HUES48 (cell line): Measurements from ENCODE around the gene DCLK1.

Source experiments
- H3K27ac ChIP-seq: one replicate; pipeline ENCODE4 v1.7.0; 2013; ENCODE audit warnings: low read depth, low read length, inconsistent platforms
- H3K27me3 ChIP-seq: 2 replicates; pipeline ENCODE4 v1.6.1; 2013; ENCODE audit warnings: mild to moderate bottlenecking, low read length; ENCODE audit not compliant: control insufficient read depth, insufficient read depth
- H3K36me3 ChIP-seq: 2 replicates; pipeline ENCODE4 v1.6.1; 2013; ENCODE audit warnings: low read length; ENCODE audit not compliant: control insufficient read depth, insufficient read depth
- H3K4me1 ChIP-seq: 2 replicates; pipeline ENCODE4 v1.6.1; 2013; ENCODE audit warnings: mild to moderate bottlenecking, low read length; ENCODE audit not compliant: control insufficient read depth, insufficient read depth
- H3K4me3 ChIP-seq: 2 replicates; pipeline ENCODE4 v1.5.1; 2013; ENCODE audit warnings: mild to moderate bottlenecking, low read depth, low read length
- H3K9ac ChIP-seq: 2 replicates; pipeline ENCODE4 v1.6.1; 2013; ENCODE audit warnings: mild to moderate bottlenecking, low read depth, low read length, moderate library complexity
- H3K9me3 ChIP-seq: 2 replicates; pipeline ENCODE4 v1.6.1; 2013; ENCODE audit warnings: low read length; ENCODE audit not compliant: control insufficient read depth, insufficient read depth

The DCLK1 gene

GRCh38 chr13:36068566-36068965 lies 62.6 kb downstream of the DCLK1 start:
- H3K9ac ChIP-seq, result no peak overlapping the region
- no peaks in the 10 kb centered on the region for H3K9me3 ChIP-seq
- H3K27me3 ChIP-seq, result no peaks in the 10 kb centered on the region
- H3K4me1 ChIP-seq, result peaks cover 13% of the 10 kb centered on the region
- H3K4me3 ChIP-seq, result no peak overlapping the region
- H3K27ac ChIP-seq, result no peak overlapping the region
- no peaks in the 10 kb centered on the region for H3K36me3 ChIP-seq

GRCh38 chr13:36067746-36068381 lies 63.3 kb downstream of the DCLK1 start:
- no peaks in the 10 kb centered on the region for H3K36me3 ChIP-seq
- no peak overlapping the region for H3K4me3 ChIP-seq
- no peak overlapping the region for H3K27ac ChIP-seq
- no peaks in the 10 kb centered on the region for H3K9me3 ChIP-seq
- H3K27me3 ChIP-seq, result no peaks in the 10 kb centered on the region
- no peak overlapping the region for H3K9ac ChIP-seq
- peaks cover 13% of the 10 kb centered on the region for H3K4me1 ChIP-seq

DNA sequence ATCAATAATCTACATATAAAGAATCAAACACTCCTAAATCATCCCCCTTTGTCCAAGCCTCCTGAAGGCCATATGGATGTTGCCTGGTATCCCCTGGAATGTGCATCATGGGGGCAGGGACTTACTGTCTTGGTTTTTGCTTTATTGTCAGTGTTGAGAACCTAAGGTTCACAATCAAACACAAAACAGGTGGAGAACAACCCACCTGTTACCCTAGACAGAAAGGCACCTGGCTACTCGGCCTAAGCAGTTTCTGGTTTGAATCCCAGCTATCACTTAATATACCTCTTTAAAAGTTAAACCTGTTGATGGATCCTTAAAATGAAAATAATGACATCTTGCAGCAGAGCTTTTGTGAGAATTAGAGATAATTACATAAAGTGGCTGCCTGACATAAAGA lies 68.9 kb downstream of the DCLK1 start:
- Histone ChIP-seq H3K36me3 (no peaks in the 10 kb centered on the region), H3K9me3 (no peaks in the 10 kb centered on the region), H3K27me3 (no peaks in the 10 kb centered on the region), H3K4me1 (peaks cover 4% of the 10 kb centered on the region; the same call in 1 of the 2 replicates), H3K9ac (no peak overlapping the region), H3K4me3 (no peak overlapping the region), H3K27ac (no peak overlapping the region)

GRCh38 chr13:36061621-36062020 lies 69.6 kb downstream of the DCLK1 start:
- no peak overlapping the region for H3K9ac ChIP-seq
- peaks cover 4% of the 10 kb centered on the region; the same call in 1 of the 2 replicates for H3K4me1 ChIP-seq

DNA sequence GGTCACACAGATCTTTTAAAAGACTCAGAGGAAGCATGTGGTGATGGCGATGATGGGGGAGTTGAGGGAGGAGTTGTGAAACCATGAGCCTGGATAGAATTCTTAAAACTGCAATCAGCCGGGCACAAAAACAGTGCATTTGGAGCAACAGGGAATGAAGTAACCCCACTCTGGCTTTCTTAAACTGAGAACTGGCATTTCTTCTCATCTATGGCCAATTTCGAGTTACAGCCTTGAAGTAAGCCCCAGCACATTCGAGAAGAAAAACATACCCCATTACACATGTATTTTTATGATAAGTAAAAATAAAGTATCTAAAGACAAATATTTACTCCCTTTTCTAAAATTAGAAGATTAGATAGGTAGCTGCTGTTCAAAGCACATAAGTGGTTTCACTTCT lies 70.1 kb downstream of the DCLK1 start:
- H3K4me3 ChIP-seq, result no peak overlapping the region
- no peaks in the 10 kb centered on the region for H3K9me3 ChIP-seq
- H3K27ac ChIP-seq, result no peak overlapping the region
- peaks cover 4% of the 10 kb centered on the region; the same call in 1 of the 2 replicates for H3K4me1 ChIP-seq
- H3K9ac ChIP-seq, result no peak overlapping the region
- no peaks in the 10 kb centered on the region for H3K27me3 ChIP-seq
- H3K36me3 ChIP-seq, result no peaks in the 10 kb centered on the region

More at GRCh38 chr13:36061621-36062020, 69.6 kb downstream of the DCLK1 start:
- H3K27me3 ChIP-seq, result no peaks in the 10 kb centered on the region
- H3K4me3 ChIP-seq, result no peak overlapping the region
- no peaks in the 10 kb centered on the region for H3K9me3 ChIP-seq
- H3K36me3 ChIP-seq, result no peaks in the 10 kb centered on the region
- no peak overlapping the region for H3K27ac ChIP-seq

GRCh38 chr13:36059321-36059720 lies 71.9 kb downstream of the DCLK1 start:
- Histone ChIP-seq H3K4me3 (no peak overlapping the region), H3K36me3 (no peaks in the 10 kb centered on the region), H3K4me1 (peaks cover 4% of the 10 kb centered on the region; the same call in 1 of the 2 replicates), H3K27me3 (no peaks in the 10 kb centered on the region), H3K9me3 (peaks cover 6% of the 10 kb centered on the region; the same call in 1 of the 2 replicates), H3K9ac (no peak overlapping the region), H3K27ac (no peak overlapping the region)

GRCh38 chr13:36058116-36058515 lies 73.1 kb downstream of the DCLK1 start:
- peaks cover 6% of the 10 kb centered on the region; the same call in 1 of the 2 replicates for H3K9me3 ChIP-seq
- no peaks in the 10 kb centered on the region for H3K27me3 ChIP-seq
- H3K4me1 ChIP-seq, result peaks cover 8% of the 10 kb centered on the region
- no peak overlapping the region for H3K9ac ChIP-seq
- H3K27ac ChIP-seq, result no peak overlapping the region
- H3K4me3 ChIP-seq, result no peak overlapping the region
- H3K36me3 ChIP-seq, result no peaks in the 10 kb centered on the region

GRCh38 chr13:36057547-36057946 lies 73.6 kb downstream of the DCLK1 start:
- Histone ChIP-seq H3K27ac (no peak overlapping the region), H3K9ac (no peak overlapping the region), H3K36me3 (no peaks in the 10 kb centered on the region), H3K27me3 (no peaks in the 10 kb centered on the region), H3K9me3 (peaks cover 6% of the 10 kb centered on the region; the same call in 1 of the 2 replicates), H3K4me1 (peaks cover 8% of the 10 kb centered on the region), H3K4me3 (no peak overlapping the region)

DNA sequence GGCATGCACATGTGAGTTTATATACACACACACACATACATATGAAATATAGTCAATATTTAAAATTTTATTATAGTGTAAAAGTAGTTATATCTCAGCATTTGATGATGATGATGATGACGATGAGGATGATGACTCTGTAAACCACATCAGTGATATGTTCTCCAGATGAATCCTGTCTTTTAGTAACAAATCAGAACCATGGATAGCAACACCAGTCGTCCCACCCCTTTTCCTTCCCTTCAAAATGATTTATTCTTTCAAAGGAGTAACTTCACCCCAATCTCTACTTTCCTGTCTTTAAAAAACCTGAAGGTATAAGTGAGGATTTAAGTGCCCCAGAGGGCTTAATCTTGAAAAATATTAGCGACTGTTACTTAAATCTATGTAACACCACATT lies 74.1 kb downstream of the DCLK1 start:
- Histone ChIP-seq H3K4me3 (no peak overlapping the region), H3K27ac (no peak overlapping the region), H3K4me1 (peaks cover 8% of the 10 kb centered on the region), H3K27me3 (no peaks in the 10 kb centered on the region), H3K36me3 (no peaks in the 10 kb centered on the region), H3K9me3 (peaks cover 6% of the 10 kb centered on the region; the same call in 1 of the 2 replicates), H3K9ac (no peak overlapping the region)

DNA sequence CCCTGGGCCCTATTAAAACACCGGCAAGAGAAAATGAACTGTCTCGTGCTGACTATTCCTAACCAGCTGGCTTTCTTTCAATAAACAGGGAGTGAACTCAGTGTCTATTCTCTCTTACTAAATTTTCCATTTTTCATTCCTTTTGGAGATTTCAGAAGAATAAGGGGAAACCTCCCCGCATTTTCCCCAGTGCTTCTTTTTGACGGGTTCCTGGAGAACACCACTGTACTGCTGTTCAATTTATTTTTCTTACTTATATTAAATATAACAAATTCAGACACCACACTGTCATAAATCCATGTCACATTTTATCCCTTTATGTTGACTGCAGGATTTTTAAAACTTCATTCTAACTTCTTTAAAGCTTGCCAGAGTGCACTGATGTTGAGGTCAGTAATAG lies 75.8 kb downstream of the DCLK1 start:
- Histone ChIP-seq H3K27me3 (no peaks in the 10 kb centered on the region), H3K27ac (no peak overlapping the region), H3K4me3 (no peak overlapping the region), H3K9ac (no peak overlapping the region), H3K9me3 (peaks cover 6% of the 10 kb centered on the region; the same call in 1 of the 2 replicates), H3K4me1 (peaks cover 4% of the 10 kb centered on the region; the same call in 1 of the 2 replicates), H3K36me3 (no peaks in the 10 kb centered on the region)

GRCh38 chr13:36054041-36054440 lies 77.1 kb downstream of the DCLK1 start:
- H3K27me3 ChIP-seq, result no peaks in the 10 kb centered on the region
- no peak overlapping the region for H3K27ac ChIP-seq
- H3K9me3 ChIP-seq, result peaks cover 6% of the 10 kb centered on the region; the same call in 1 of the 2 replicates
- H3K4me3 ChIP-seq, result no peak overlapping the region
- peaks cover 4% of the 10 kb centered on the region; the same call in 1 of the 2 replicates for H3K4me1 ChIP-seq
- no peak overlapping the region for H3K9ac ChIP-seq
- H3K36me3 ChIP-seq, result no peaks in the 10 kb centered on the region
